WTC11 (cell line): ENCODE data around the gene HECTD4. TPM values are rescaled to one million over a fixed set of nuclear protein-coding genes. Genes with fewer than 3 reads are reported as not detected.
"Not testable (repeated sequence)": the region's sequence is repeated elsewhere in the genome, so short reads cannot be mapped to it uniquely, and the experiment has no call there.

ENCODE experiments used
- ATAC-seq: fragments of 200-7000 bp; cut with Tn5 transposase; 2 replicates; pipeline ENCODE4 v1.10.0; 2021; ENCODE audit warnings: mild to moderate bottlenecking, moderate library complexity
- CTCF ChIA-PET: fragments of 300-600 bp; sonication (Branson Sonifier 250); formaldehyde crosslinking; loops from one replicate; lab custom pipeline; 2021; ENCODE audit warnings: antibody characterized with exemption; lab: Charles Lee
- POLR2A ChIA-PET: fragments of 350-600 bp; sonication (Branson Sonifier 250); formaldehyde crosslinking; loops from one replicate; lab custom pipeline; 2021; ENCODE audit warnings: antibody characterized with exemption; lab: Charles Lee
- DNase-seq: peaks from one replicate; pipeline ENCODE4 v3.0.0; 2021; ENCODE audit warnings: low spot score
- H3K27ac Mint-ChIP-seq: 2 replicates; pipeline ENCODE4 v1.8.0; 2021; ENCODE audit warnings: mixed read lengths
- H3K27me3 Mint-ChIP-seq: 2 replicates; pipeline ENCODE4 v1.8.0; 2021; ENCODE audit warnings: low read depth, mild to moderate bottlenecking, moderate library complexity, mixed read lengths
- H3K36me3 Mint-ChIP-seq: 2 replicates; pipeline ENCODE4 v1.8.0; 2021; ENCODE audit warnings: mixed read lengths
- H3K4me1 Mint-ChIP-seq: 2 replicates; pipeline ENCODE4 v1.8.0; 2022; ENCODE audit warnings: mixed read lengths
- H3K4me3 Mint-ChIP-seq: 2 replicates; pipeline ENCODE4 v1.8.0; 2021; ENCODE audit warnings: mild to moderate bottlenecking, moderate library complexity, mixed read lengths
- H3K9me3 Mint-ChIP-seq: 2 replicates; pipeline ENCODE4 v1.8.0; 2021; ENCODE audit warnings: mixed read lengths
- ESRRA ChIP-seq: sonication (generic); formaldehyde crosslinking; IDR thresholded peaks from 2 replicates; pipeline ENCODE4 v1.8.1; 2022; ENCODE audit warnings: mild to moderate bottlenecking, missing genetic modification reagents, borderline replicate concordance
- FOXK1 ChIP-seq: sonication (generic); formaldehyde crosslinking; IDR thresholded peaks from 2 replicates; pipeline ENCODE4 v1.8.0; 2022; ENCODE audit warnings: mild to moderate bottlenecking, moderate library complexity, missing genetic modification reagents
- GTF2I ChIP-seq: fragments of 250-450 bp; sonication (Bioruptor Pico); conservative IDR thresholded peaks from 2 replicates; pipeline ENCODE4 v1.4.0; 2021; ENCODE audit warnings: mild to moderate bottlenecking
- HMGA2 ChIP-seq: fragments of 250-450 bp; sonication (Bioruptor Pico); IDR thresholded peaks from 2 replicates; pipeline ENCODE4 v1.4.0; 2021; ENCODE audit warnings: mild to moderate bottlenecking, moderate library complexity
- JUN ChIP-seq: sonication (generic); formaldehyde crosslinking; IDR thresholded peaks from 2 replicates; pipeline ENCODE4 v1.8.0; 2023; ENCODE audit warnings: mild to moderate bottlenecking, missing genetic modification reagents
- KAT7 ChIP-seq: sonication (generic); formaldehyde crosslinking; IDR thresholded peaks from 2 replicates; pipeline ENCODE4 v1.8.1; 2023; ENCODE audit warnings: missing genetic modification reagents, mild to moderate bottlenecking, borderline replicate concordance
- MXD4 ChIP-seq: fragments of 250-450 bp; sonication (Bioruptor Pico); IDR thresholded peaks from 2 replicates; pipeline ENCODE4 v1.8.0; 2021; ENCODE audit warnings: mild to moderate bottlenecking, moderate library complexity, borderline replicate concordance
- NR2C2 ChIP-seq: sonication (generic); formaldehyde crosslinking; IDR thresholded peaks from 2 replicates; pipeline ENCODE4 v1.8.0; 2022; ENCODE audit warnings: mild to moderate bottlenecking, missing genetic modification reagents
- SMAD3 ChIP-seq: sonication (generic); formaldehyde crosslinking; IDR thresholded peaks from 2 replicates; pipeline ENCODE4 v1.8.0; 2022; ENCODE audit warnings: missing genetic modification reagents, mild to moderate bottlenecking, borderline replicate concordance
- ZNF121 ChIP-seq: sonication (generic); formaldehyde crosslinking; IDR thresholded peaks from 2 replicates; pipeline ENCODE4 v1.8.0; 2023; ENCODE audit warnings: missing genetic modification reagents
- ZNF138 ChIP-seq: sonication (generic); formaldehyde crosslinking; conservative IDR thresholded peaks from 2 replicates; pipeline ENCODE4 v1.8.1; 2022; ENCODE audit warnings: mild to moderate bottlenecking, moderate library complexity, missing genetic modification reagents
- total RNA-seq: library from RNA; stranded (reverse); gene quantifications from 3 replicates; pipeline ENCODE4 v1.2.3, GENCODE V29; 2021
- TF ChIP-seq, protein P1 (sequence below): fragments of 250-450 bp; sonication (Bioruptor Pico); IDR thresholded peaks from 2 replicates; pipeline ENCODE4 v1.9.0; 2021; ENCODE audit warnings: mild to moderate bottlenecking
- TF ChIP-seq, protein P2 (sequence below): sonication (generic); formaldehyde crosslinking; IDR thresholded peaks from 2 replicates; pipeline ENCODE4 v1.8.1; 2023; ENCODE audit warnings: mild to moderate bottlenecking, missing genetic modification reagents, moderate library complexity
- TF ChIP-seq, protein P3 (sequence below): sonication (generic); formaldehyde crosslinking; IDR thresholded peaks from 2 replicates; pipeline ENCODE4 v1.8.1; 2023; ENCODE audit warnings: mild to moderate bottlenecking, missing genetic modification reagents
- TF ChIP-seq, protein P4 (sequence below): sonication (generic); formaldehyde crosslinking; IDR thresholded peaks from 2 replicates; pipeline ENCODE4 v1.8.1; 2023; ENCODE audit warnings: mild to moderate bottlenecking, moderate library complexity, missing genetic modification reagents
- TF ChIP-seq, protein P5 (sequence below): fragments of 250-450 bp; sonication (Bioruptor Pico); IDR thresholded peaks from 2 replicates; pipeline ENCODE4 v2.1.2; 2022; ENCODE audit warnings: mild to moderate bottlenecking, moderate library complexity
- TF ChIP-seq, protein P6 (sequence below): sonication (generic); formaldehyde crosslinking; IDR thresholded peaks from 2 replicates; pipeline ENCODE4 v1.8.0; 2022; ENCODE audit warnings: mild to moderate bottlenecking, missing genetic modification reagents

The HECTD4 gene
- total RNA-seq, 1 experiment from 2014 or later, result 31.7 TPM

DNA sequence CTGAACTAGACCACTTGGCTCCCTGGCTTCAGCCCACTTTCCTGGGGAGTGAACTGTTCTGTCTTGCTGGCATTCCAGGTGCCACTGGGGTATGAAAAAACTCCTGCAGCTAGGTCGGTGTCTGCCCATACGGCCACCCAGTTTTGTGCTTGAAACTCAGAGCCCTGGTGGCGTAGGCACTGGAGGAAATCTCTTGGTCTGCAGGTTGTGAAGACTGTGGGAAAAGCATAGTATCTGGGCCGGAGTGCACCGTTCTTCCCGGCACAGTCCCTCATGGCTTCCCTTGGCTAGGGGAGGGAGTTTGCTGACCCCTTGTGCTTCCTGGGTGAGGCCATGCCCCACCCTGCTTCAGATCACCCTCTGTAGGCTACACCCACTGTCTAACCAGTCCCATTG is 223.1 kb downstream of the HECTD4 start:
- no peak overlapping the region for H3K27ac Mint-ChIP-seq

DNA sequence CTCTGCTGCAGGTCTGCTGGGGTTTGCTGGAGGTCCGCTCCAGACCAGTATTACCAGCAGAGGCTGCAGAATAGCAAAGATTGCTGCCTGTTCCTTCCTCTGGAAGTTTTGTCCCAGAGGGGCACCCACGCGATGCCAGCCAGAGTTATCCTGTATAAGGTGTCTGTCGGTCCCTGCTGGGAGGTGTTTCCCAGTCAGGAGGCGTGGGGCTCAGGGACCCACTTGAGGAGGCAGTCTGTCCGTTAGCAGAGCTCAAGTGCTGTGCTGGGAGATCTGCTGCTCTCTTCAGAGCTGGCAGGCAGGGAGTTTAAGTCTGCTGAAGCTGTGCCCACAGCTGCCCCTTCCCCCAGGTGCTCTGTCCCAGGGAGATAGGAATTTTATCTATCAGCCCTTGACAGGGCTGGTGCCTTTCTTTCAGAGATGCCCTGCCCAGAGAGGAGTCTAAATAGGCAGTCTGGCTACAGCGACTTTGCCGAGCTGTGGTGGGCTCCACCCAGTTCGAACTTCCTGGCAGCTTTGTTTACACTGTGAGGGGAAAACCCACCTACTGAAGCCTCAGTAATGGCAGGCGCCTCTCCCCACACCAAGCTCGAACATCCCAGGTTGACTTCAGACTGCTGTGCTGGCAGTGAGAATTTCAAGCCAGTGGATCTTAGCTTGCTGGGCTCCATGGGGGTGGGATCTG is 223.6 kb downstream of the HECTD4 start:
- ATAC-seq, CTCF ChIA-PET, H3K4me1 Mint-ChIP-seq, DNase-seq, H3K4me3 Mint-ChIP-seq, H3K27me3 Mint-ChIP-seq, H3K27ac Mint-ChIP-seq, POLR2A ChIA-PET: not testable (repeated sequence)
- peaks cover 28% of the 10 kb centered on the region for H3K9me3 Mint-ChIP-seq
- peaks cover 61% of the 10 kb centered on the region for H3K36me3 Mint-ChIP-seq

More for the DNA sequence above, 223.1 kb downstream of the HECTD4 start:
- TF ChIP-seq, protein P1, sequence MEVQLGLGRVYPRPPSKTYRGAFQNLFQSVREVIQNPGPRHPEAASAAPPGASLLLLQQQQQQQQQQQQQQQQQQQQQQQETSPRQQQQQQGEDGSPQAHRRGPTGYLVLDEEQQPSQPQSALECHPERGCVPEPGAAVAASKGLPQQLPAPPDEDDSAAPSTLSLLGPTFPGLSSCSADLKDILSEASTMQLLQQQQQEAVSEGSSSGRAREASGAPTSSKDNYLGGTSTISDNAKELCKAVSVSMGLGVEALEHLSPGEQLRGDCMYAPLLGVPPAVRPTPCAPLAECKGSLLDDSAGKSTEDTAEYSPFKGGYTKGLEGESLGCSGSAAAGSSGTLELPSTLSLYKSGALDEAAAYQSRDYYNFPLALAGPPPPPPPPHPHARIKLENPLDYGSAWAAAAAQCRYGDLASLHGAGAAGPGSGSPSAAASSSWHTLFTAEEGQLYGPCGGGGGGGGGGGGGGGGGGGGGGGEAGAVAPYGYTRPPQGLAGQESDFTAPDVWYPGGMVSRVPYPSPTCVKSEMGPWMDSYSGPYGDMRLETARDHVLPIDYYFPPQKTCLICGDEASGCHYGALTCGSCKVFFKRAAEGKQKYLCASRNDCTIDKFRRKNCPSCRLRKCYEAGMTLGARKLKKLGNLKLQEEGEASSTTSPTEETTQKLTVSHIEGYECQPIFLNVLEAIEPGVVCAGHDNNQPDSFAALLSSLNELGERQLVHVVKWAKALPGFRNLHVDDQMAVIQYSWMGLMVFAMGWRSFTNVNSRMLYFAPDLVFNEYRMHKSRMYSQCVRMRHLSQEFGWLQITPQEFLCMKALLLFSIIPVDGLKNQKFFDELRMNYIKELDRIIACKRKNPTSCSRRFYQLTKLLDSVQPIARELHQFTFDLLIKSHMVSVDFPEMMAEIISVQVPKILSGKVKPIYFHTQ (CRISPR knock-in tag), result no peak
- TF ChIP-seq SMAD3 (CRISPR knock-in tag) (no peak), JUN (CRISPR knock-in tag) (no peak), NR2C2 (CRISPR knock-in tag) (no peak), KAT7 (no peak), MXD4 (CRISPR knock-in tag) (no peak), ESRRA (CRISPR knock-in tag) (no peak), HMGA2 (CRISPR knock-in tag) (no peak), GTF2I (CRISPR knock-in tag) (no peak), ZNF138 (CRISPR knock-in tag) (no peak), ZNF121 (CRISPR knock-in tag) (no peak), FOXK1 (CRISPR knock-in tag) (no peak)
- TF ChIP-seq, protein P2, sequence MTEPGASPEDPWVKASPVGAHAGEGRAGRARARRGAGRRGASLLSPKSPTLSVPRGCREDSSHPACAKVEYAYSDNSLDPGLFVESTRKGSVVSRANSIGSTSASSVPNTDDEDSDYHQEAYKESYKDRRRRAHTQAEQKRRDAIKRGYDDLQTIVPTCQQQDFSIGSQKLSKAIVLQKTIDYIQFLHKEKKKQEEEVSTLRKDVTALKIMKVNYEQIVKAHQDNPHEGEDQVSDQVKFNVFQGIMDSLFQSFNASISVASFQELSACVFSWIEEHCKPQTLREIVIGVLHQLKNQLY (CRISPR knock-in tag), result no peak
- TF ChIP-seq, protein P3, sequence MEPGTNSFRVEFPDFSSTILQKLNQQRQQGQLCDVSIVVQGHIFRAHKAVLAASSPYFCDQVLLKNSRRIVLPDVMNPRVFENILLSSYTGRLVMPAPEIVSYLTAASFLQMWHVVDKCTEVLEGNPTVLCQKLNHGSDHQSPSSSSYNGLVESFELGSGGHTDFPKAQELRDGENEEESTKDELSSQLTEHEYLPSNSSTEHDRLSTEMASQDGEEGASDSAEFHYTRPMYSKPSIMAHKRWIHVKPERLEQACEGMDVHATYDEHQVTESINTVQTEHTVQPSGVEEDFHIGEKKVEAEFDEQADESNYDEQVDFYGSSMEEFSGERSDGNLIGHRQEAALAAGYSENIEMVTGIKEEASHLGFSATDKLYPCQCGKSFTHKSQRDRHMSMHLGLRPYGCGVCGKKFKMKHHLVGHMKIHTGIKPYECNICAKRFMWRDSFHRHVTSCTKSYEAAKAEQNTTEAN, result no peak
- TF ChIP-seq, protein P4, sequence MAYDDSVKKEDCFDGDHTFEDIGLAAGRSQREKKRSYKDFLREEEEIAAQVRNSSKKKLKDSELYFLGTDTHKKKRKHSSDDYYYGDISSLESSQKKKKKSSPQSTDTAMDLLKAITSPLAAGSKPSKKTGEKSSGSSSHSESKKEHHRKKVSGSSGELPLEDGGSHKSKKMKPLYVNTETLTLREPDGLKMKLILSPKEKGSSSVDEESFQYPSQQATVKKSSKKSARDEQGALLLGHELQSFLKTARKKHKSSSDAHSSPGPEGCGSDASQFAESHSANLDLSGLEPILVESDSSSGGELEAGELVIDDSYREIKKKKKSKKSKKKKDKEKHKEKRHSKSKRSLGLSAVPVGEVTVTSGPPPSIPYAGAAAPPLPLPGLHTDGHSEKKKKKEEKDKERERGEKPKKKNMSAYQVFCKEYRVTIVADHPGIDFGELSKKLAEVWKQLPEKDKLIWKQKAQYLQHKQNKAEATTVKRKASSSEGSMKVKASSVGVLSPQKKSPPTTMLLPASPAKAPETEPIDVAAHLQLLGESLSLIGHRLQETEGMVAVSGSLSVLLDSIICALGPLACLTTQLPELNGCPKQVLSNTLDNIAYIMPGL, result no peak
- TF ChIP-seq, protein P5, sequence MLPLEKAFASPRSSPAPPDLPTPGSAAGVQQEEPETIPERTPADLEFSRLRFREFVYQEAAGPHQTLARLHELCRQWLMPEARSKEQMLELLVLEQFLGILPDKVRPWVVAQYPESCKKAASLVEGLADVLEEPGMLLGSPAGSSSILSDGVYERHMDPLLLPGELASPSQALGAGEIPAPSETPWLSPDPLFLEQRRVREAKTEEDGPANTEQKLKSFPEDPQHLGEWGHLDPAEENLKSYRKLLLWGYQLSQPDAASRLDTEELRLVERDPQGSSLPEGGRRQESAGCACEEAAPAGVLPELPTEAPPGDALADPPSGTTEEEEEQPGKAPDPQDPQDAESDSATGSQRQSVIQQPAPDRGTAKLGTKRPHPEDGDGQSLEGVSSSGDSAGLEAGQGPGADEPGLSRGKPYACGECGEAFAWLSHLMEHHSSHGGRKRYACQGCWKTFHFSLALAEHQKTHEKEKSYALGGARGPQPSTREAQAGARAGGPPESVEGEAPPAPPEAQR (CRISPR knock-in tag), result no peak
- TF ChIP-seq, protein P6, sequence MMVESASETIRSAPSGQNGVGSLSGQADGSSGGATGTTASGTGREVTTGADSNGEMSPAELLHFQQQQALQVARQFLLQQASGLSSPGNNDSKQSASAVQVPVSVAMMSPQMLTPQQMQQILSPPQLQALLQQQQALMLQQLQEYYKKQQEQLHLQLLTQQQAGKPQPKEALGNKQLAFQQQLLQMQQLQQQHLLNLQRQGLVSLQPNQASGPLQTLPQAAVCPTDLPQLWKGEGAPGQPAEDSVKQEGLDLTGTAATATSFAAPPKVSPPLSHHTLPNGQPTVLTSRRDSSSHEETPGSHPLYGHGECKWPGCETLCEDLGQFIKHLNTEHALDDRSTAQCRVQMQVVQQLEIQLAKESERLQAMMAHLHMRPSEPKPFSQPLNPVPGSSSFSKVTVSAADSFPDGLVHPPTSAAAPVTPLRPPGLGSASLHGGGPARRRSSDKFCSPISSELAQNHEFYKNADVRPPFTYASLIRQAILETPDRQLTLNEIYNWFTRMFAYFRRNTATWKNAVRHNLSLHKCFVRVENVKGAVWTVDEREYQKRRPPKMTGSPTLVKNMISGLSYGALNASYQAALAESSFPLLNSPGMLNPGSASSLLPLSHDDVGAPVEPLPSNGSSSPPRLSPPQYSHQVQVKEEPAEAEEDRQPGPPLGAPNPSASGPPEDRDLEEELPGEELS, result no peak
- POLR2A ChIA-PET, result no interaction called here
- Mint-ChIP-seq H3K36me3 (peaks cover 57% of the 10 kb centered on the region), H3K4me3 (no peak overlapping the region), H3K27me3 (no peaks in the 10 kb centered on the region), H3K4me1 (no peaks in the 10 kb centered on the region), H3K9me3 (peaks cover 28% of the 10 kb centered on the region)
- no peak for DNase-seq
- CTCF ChIA-PET, result no interaction called here
- no peak for ATAC-seq
